Hematopoietic multipotent progenitor cell treated with erythropoietin and hydrocortisone succinate and interleukin-3 and kit ligand, for 6 days (in vitro differentiated cells): ENCODE results near the gene CDH23.

Experiments
- DNase-seq: peaks from one replicate; pipeline ENCODE4 v3.0.0-alpha.2; 2015

CDH23 gene

GRCh38 chr10:71735709-71736569 is 339.2 kb downstream of the CDH23 start:
- DNase-seq: peak; percentile 69

- DNase-seq: no peak
Measured at GRCh38 chr10:71736570-71736952, 339.8 kb downstream of the CDH23 start.

GRCh38 chr10:71737001-71737833 is 340.5 kb downstream of the CDH23 start:
- DNase-seq: no peak

GRCh38 chr10:71737834-71738197 is 341.1 kb downstream of the CDH23 start:
- DNase-seq: no peak

GRCh38 chr10:71739358-71739900 is 342.7 kb downstream of the CDH23 start:
- no peak for DNase-seq

GRCh38 chr10:71740069-71740653 is 343.4 kb downstream of the CDH23 start:
- peak; percentile 78 for DNase-seq

- no peak for DNase-seq
Measured at GRCh38 chr10:71741029-71741428, 344.3 kb downstream of the CDH23 start.

- DNase-seq: no peak
Measured at GRCh38 chr10:71741671-71742070, 345.0 kb downstream of the CDH23 start.

GRCh38 chr10:71742301-71743088 is 345.8 kb downstream of the CDH23 start:
- DNase-seq: no peak

GRCh38 chr10:71743089-71743838 is 346.5 kb downstream of the CDH23 start:
- no peak for DNase-seq

GRCh38 chr10:71743866-71744265 is 347.1 kb downstream of the CDH23 start:
- peak; percentile 34 for DNase-seq

- DNase-seq: no peak
Measured at GRCh38 chr10:71744897-71745663, 348.4 kb downstream of the CDH23 start.

GRCh38 chr10:71745664-71746250 is 349.0 kb downstream of the CDH23 start:
- DNase-seq: no peak

- DNase-seq: peak; percentile 97
Measured at GRCh38 chr10:71746344-71747037, 349.8 kb downstream of the CDH23 start.

GRCh38 chr10:71747039-71747531 is 350.4 kb downstream of the CDH23 start:
- DNase-seq: peak; percentile 97

- peak; percentile 82 for DNase-seq
Measured at GRCh38 chr10:71747551-71748523, 351.1 kb downstream of the CDH23 start.

- peak; percentile 96 for DNase-seq
Measured at GRCh38 chr10:71748671-71749191, 352.0 kb downstream of the CDH23 start.

- DNase-seq: no peak
Measured at GRCh38 chr10:71749396-71749795, 352.7 kb downstream of the CDH23 start.
